Ishikawa (cell line): ENCODE results near the gene LOXL4.

ENCODE experiments used
- MAX ChIP-seq: IDR thresholded peaks from 2 replicates; pipeline ENCODE4 v1.6.1; 2012
- RAD21 ChIP-seq: IDR thresholded peaks from 2 replicates; pipeline ENCODE4 v1.6.1; 2012; ENCODE audit warnings: low read depth
- TEAD4 ChIP-seq: IDR thresholded peaks from 2 replicates; pipeline ENCODE4 v1.6.1; 2012
- USF1 ChIP-seq: IDR thresholded peaks from 2 replicates; pipeline ENCODE4 v1.6.1; 2012
- TF ChIP-seq, protein P1 (sequence below): IDR thresholded peaks from 2 replicates; pipeline ENCODE4 v1.6.1; 2012; ENCODE audit warnings: low read depth, mild to moderate bottlenecking

GRCh38 chr10:98316170-98316569, 48.2 kb upstream of the LOXL4 start:
- TF ChIP-seq TEAD4 (no peak), USF1 (no peak), RAD21 (no peak), MAX (no peak)
- TF ChIP-seq, protein P1, sequence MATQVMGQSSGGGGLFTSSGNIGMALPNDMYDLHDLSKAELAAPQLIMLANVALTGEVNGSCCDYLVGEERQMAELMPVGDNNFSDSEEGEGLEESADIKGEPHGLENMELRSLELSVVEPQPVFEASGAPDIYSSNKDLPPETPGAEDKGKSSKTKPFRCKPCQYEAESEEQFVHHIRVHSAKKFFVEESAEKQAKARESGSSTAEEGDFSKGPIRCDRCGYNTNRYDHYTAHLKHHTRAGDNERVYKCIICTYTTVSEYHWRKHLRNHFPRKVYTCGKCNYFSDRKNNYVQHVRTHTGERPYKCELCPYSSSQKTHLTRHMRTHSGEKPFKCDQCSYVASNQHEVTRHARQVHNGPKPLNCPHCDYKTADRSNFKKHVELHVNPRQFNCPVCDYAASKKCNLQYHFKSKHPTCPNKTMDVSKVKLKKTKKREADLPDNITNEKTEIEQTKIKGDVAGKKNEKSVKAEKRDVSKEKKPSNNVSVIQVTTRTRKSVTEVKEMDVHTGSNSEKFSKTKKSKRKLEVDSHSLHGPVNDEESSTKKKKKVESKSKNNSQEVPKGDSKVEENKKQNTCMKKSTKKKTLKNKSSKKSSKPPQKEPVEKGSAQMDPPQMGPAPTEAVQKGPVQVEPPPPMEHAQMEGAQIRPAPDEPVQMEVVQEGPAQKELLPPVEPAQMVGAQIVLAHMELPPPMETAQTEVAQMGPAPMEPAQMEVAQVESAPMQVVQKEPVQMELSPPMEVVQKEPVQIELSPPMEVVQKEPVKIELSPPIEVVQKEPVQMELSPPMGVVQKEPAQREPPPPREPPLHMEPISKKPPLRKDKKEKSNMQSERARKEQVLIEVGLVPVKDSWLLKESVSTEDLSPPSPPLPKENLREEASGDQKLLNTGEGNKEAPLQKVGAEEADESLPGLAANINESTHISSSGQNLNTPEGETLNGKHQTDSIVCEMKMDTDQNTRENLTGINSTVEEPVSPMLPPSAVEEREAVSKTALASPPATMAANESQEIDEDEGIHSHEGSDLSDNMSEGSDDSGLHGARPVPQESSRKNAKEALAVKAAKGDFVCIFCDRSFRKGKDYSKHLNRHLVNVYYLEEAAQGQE, result no peak
